Uterus (tissue), 2 donors: ENCODE data around the gene AAK1.

ENCODE experiments used
- POLR2A ChIP-seq, 2 donors: fragments of 450-650 bp; IDR thresholded peaks; one replicate each; pipeline ENCODE4 v1.6.1; 2016; ENCODE audit warnings: antibody characterized with exemption in 2 of 2, mild to moderate bottlenecking in 1 of 2, moderate library complexity in 1 of 2
- TF ChIP-seq, protein P1 (sequence below), 4 experiments: fragments of 200-600 bp in 2 of 4; fragments of 450-650 bp in 2 of 4; sonication (generic) in 2 of 4; IDR thresholded peaks; one replicate each; pipeline ENCODE4 v1.5.1; 2016 to 2019; ENCODE audit warnings: antibody characterized with exemption in 4 of 4, mild to moderate bottlenecking in 2 of 4, moderate library complexity in 1 of 4

DNA sequence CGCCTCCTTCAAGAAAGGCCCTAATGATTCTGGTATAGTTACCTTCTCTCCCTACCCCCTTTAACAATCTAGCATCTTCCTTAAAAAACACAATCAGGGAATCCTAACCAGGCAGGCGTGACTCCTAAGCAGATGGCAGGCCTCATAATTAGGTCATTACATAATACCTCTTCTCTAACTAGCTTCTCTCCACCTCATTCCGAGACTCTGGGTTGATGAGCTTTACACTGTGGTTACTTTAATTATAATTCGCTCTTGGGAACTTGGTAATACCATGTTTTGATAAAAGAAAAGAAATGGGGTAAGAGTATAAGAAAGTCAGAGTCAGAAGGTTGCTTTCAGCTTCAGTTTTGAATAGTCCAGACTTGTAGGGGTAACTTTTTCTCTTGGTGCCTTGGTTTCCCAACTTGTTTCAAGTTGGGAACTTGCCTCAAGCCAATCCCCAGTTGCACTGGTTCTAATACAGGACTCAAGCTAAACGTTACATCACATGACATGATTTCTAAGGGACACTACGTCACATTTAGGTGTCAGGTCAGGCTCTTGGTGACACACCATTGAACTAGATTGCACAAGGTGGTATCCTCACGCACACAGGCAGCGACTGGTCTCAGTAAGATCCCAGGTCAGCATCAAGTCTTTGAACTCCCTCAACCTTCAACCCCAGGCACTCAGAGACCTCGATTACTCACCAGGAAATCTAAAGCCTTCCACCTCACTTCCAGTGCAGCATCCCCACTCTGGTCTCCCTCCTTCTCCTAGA lies 59.2 kb downstream of the AAK1 start:
- TF ChIP-seq, protein P1, sequence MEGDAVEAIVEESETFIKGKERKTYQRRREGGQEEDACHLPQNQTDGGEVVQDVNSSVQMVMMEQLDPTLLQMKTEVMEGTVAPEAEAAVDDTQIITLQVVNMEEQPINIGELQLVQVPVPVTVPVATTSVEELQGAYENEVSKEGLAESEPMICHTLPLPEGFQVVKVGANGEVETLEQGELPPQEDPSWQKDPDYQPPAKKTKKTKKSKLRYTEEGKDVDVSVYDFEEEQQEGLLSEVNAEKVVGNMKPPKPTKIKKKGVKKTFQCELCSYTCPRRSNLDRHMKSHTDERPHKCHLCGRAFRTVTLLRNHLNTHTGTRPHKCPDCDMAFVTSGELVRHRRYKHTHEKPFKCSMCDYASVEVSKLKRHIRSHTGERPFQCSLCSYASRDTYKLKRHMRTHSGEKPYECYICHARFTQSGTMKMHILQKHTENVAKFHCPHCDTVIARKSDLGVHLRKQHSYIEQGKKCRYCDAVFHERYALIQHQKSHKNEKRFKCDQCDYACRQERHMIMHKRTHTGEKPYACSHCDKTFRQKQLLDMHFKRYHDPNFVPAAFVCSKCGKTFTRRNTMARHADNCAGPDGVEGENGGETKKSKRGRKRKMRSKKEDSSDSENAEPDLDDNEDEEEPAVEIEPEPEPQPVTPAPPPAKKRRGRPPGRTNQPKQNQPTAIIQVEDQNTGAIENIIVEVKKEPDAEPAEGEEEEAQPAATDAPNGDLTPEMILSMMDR (IDR thresholded peaks at IDR 0.05) = no peak
- no peak for TF ChIP-seq POLR2A (IDR thresholded peaks at IDR 0.05)
